K562 (cell line): ENCODE results near the gene GABPB2. TPM values are rescaled to one million over a fixed set of nuclear protein-coding genes. Genes with fewer than 3 reads are reported as not detected.

Experiments used
- BCLAF1 ChIP-seq, 2 experiments: fragments of 450-650 bp in 1 of 2; IDR thresholded peaks; 2 replicates each; pipeline ENCODE4 v1.6.1; 2011 to 2017; ENCODE audit warnings: low read depth in 2 of 2, antibody characterized with exemption in 1 of 2, borderline replicate concordance in 1 of 2, low read length in 1 of 2, mild to moderate bottlenecking in 1 of 2, mixed read lengths in 1 of 2; ENCODE audit not compliant: control insufficient read depth in 1 of 2
- HMGN3 ChIP-seq: IDR thresholded peaks from 2 replicates; pipeline ENCODE4 v1.6.1; 2011; ENCODE audit warnings: borderline replicate concordance, low read depth, mild to moderate bottlenecking, mixed read lengths, low read length; ENCODE audit not compliant: insufficient read length; ENCODE audit errors: extremely low read depth
- NFRKB ChIP-seq: fragments of 450-650 bp; IDR thresholded peaks from 2 replicates; pipeline ENCODE4 v1.6.1; 2016; ENCODE audit warnings: low read depth
- POLR2AphosphoS2 ChIP-seq: IDR thresholded peaks from 2 replicates; pipeline ENCODE4 v1.6.1; 2012; ENCODE audit warnings: low read length, improper control_type of control experiment
- POLR2B ChIP-seq: fragments of 450-650 bp; IDR thresholded peaks from 2 replicates; pipeline ENCODE4 v1.6.1; 2018; ENCODE audit warnings: low read depth; ENCODE audit not compliant: partially characterized antibody
- RBM34 ChIP-seq: fragments of 200-400 bp; formaldehyde crosslinking; IDR thresholded peaks from 2 replicates; pipeline ENCODE4 v1.6.1; 2018; ENCODE audit warnings: low read length, borderline replicate concordance; ENCODE audit not compliant: insufficient read depth
- RHOXF2B ChIP-seq: fragments of 250-450 bp; sonication (Bioruptor Pico); conservative IDR thresholded peaks from 2 replicates; pipeline ENCODE4 v1.5.1; 2021
- SIN3B ChIP-seq: fragments of 450-650 bp; IDR thresholded peaks from 2 replicates; pipeline ENCODE4 v1.6.1; 2017; ENCODE audit warnings: low read depth, mild to moderate bottlenecking, moderate library complexity
- SIX5 ChIP-seq, 2 experiments: IDR thresholded peaks; 2 replicates each; pipeline ENCODE4 v1.6.1; 2011; ENCODE audit warnings: low read length in 2 of 2, borderline replicate concordance in 1 of 2, low read depth in 1 of 2, mild to moderate bottlenecking in 1 of 2, moderate library complexity in 1 of 2; ENCODE audit not compliant: insufficient read depth in 1 of 2
- STAT5A ChIP-seq: IDR thresholded peaks from 2 replicates; pipeline ENCODE4 v1.6.1; 2012; ENCODE audit warnings: low read length, inconsistent platforms, borderline replicate concordance
- TAF7 ChIP-seq: fragments of 450-650 bp; IDR thresholded peaks from 2 replicates; pipeline ENCODE4 v1.6.1; 2016; ENCODE audit warnings: missing genetic modification characterization, missing compliant biosample characterization
- YY1 ChIP-seq, 3 experiments: IDR thresholded peaks; 2 replicates each; pipeline ENCODE4 v1.6.1; 2011; ENCODE audit warnings: low read length in 2 of 3, mild to moderate bottlenecking in 2 of 3, moderate library complexity in 2 of 3, borderline replicate concordance in 1 of 3, control low read depth in 1 of 3, low read depth in 1 of 3; ENCODE audit not compliant: insufficient read depth in 3 of 3, insufficient replicate concordance in 2 of 3, control insufficient read depth in 1 of 3, insufficient read length in 1 of 3; ENCODE audit errors: extremely low read depth in 1 of 3
- ZBTB2 ChIP-seq: fragments of 450-650 bp; IDR thresholded peaks from 2 replicates; pipeline ENCODE4 v1.6.1; 2016; ENCODE audit warnings: antibody characterized with exemption
- ZNF551 ChIP-seq: fragments of 250-450 bp; sonication (Bioruptor Pico); IDR thresholded peaks from 2 replicates; pipeline ENCODE4 v1.5.0; 2021; ENCODE audit warnings: mild to moderate bottlenecking, moderate library complexity
- ZNF639 ChIP-seq, 2 experiments: fragments of 200-800 bp in 1 of 2; sonication (Bioruptor generic) in 1 of 2; sonication (generic) in 1 of 2; formaldehyde crosslinking in 1 of 2; IDR thresholded peaks in 1 of 2; conservative IDR thresholded peaks in 1 of 2; 2 replicates each; pipeline versions ENCODE4 v1.5.0 to v1.6.1; 2016 to 2020; ENCODE audit warnings: missing compliant biosample characterization in 1 of 2, missing genetic modification characterization in 1 of 2, missing genetic modification reagents in 1 of 2
- polyA plus RNA-seq, 8 experiments: library from polyadenylated mRNA; depleted of rRNA in 4 of 8; stranded (reverse) in 5 of 8; unstranded in 3 of 8; fragments of >200 nt; fragmentation: Nextera tagmentation in 2 of 8; fragmentation: Illumina TruSeq in 1 of 8; extraction: Ambion mirVana in 2 of 8; extraction: Trizol in 1 of 8; gene quantifications; 2 replicates each; pipeline versions ENCODE4 v1.2.1 to v1.2.3, GENCODE V29; 2011 to 2014; ENCODE audit warnings: inconsistent platforms in 1 of 8, missing spikeins in 1 of 8
- total RNA-seq, 7 experiments: library from RNA; depleted of rRNA in 6 of 7; stranded (reverse); fragments of >200 nt in 6 of 7; fragmentation: Illumina TruSeq in 2 of 7; extraction: Trizol in 2 of 7; gene quantifications; 2 replicates each; pipeline versions ENCODE4 v1.2.1 to v1.2.3, GENCODE V29; 2011 to 2021; ENCODE audit warnings: low replicate concordance in 1 of 7
- TF ChIP-seq, protein P1 (sequence below): sonication (generic); formaldehyde crosslinking; IDR thresholded peaks from 2 replicates; pipeline ENCODE4 v1.8.1; 2023; ENCODE audit warnings: mild to moderate bottlenecking, missing genetic modification reagents
- TF ChIP-seq, protein P2 (sequence below): IDR thresholded peaks from 3 replicates; pipeline ENCODE4 v1.6.1; 2011; ENCODE audit warnings: borderline replicate concordance, mild to moderate bottlenecking; ENCODE audit not compliant: insufficient read length, insufficient read depth

Gene GABPB2
- total and polyA plus RNA-seq, 9 of the 15 experiments (the other 6 are each of a cell fraction or from before 2014, with no cell fraction given) = 2.2 to 13.3 (median 6.1) TPM

DNA sequence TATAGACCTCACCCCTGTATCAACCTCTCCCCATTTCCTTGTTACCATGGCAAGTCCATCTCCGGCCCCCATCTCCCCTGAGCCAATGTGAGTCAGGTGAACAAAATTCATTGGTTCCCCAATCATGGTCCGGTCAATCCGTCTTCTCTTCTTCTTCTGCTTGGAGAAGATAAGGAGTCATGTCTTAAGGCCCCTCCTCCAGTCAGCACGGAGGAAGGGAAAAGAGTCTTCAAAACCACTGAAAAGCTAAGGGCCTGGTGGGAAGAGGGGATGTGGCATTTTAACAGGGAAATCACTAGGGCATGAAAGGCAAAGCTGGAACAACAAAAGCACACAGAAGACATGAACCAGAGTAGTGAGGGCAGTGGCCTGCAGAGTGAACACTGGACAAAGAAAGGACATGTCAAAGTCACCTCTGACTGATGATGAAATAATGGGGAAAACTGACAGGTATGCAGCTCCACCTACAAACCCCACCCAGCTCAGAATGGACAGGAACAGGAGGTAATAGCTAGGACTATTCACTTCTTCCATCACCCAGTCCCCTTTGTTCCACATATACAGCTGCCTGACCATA lies 15.5 kb upstream of the GABPB2 start (continued):
- no peak for TF ChIP-seq BCLAF1 (IDR thresholded peaks at IDR 0.05; ENCODE audit: borderline replicate concordance in 1 of 2, control insufficient read depth in 1 of 2, low read depth in 2 of 2, low read length in 1 of 2)
- TF ChIP-seq RHOXF2B (CRISPR knock-in tag) = no peak
- TF ChIP-seq STAT5A = peak; percentile 52; the same call in 1 of the 2 replicates
- TF ChIP-seq POLR2AphosphoS2 = no peak
- no peak for TF ChIP-seq SIN3B
- peak; percentile 55; the same call in 1 of the 2 replicates for TF ChIP-seq ZBTB2
- TF ChIP-seq HMGN3 = no peak
- peak; percentile 36 for TF ChIP-seq POLR2B
- TF ChIP-seq, protein P1, sequence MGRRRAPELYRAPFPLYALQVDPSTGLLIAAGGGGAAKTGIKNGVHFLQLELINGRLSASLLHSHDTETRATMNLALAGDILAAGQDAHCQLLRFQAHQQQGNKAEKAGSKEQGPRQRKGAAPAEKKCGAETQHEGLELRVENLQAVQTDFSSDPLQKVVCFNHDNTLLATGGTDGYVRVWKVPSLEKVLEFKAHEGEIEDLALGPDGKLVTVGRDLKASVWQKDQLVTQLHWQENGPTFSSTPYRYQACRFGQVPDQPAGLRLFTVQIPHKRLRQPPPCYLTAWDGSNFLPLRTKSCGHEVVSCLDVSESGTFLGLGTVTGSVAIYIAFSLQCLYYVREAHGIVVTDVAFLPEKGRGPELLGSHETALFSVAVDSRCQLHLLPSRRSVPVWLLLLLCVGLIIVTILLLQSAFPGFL (CRISPR knock-in tag) = no peak
- TF ChIP-seq, protein P2, sequence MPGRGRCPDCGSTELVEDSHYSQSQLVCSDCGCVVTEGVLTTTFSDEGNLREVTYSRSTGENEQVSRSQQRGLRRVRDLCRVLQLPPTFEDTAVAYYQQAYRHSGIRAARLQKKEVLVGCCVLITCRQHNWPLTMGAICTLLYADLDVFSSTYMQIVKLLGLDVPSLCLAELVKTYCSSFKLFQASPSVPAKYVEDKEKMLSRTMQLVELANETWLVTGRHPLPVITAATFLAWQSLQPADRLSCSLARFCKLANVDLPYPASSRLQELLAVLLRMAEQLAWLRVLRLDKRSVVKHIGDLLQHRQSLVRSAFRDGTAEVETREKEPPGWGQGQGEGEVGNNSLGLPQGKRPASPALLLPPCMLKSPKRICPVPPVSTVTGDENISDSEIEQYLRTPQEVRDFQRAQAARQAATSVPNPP = no peak
- TF ChIP-seq RBM34 = no peak
- TF ChIP-seq YY1 (IDR thresholded peaks at IDR 0.05; ENCODE audit: borderline replicate concordance in 1 of 3, control insufficient read depth in 1 of 3, extremely low read depth in 1 of 3, insufficient read depth in 3 of 3, insufficient read length in 1 of 3, insufficient replicate concordance in 2 of 3, low read depth in 1 of 3, low read length in 2 of 3) = no peak
- no peak for TF ChIP-seq ZNF551 (CRISPR knock-in tag)
- no peak for TF ChIP-seq TAF7 (tag)
- peak in 1 of 2 experiments; percentile 25; a peak in 1 of 4 replicates for TF ChIP-seq ZNF639 (CRISPR knock-in tag; conservative IDR thresholded peaks at IDR 0.05 in 1 of 2, IDR thresholded peaks at IDR 0.05 in 1 of 2)
- no peak; the same call in none of the 2 replicates for TF ChIP-seq NFRKB
- TF ChIP-seq SIX5 (IDR thresholded peaks at IDR 0.05; ENCODE audit: borderline replicate concordance in 1 of 2, insufficient read depth in 1 of 2, low read depth in 1 of 2, low read length in 2 of 2) = no peak
